GM11168 (cell line): ENCODE results near the gene SIGLEC5.

Experiments used
- in situ Hi-C: fragments of 300-500 bp; cut with MboI; formaldehyde crosslinking; loops from one replicate; pipeline ENCODE4 v1.12.0; 2022; ENCODE audit warnings: low sequenced_read_pairs; ENCODE audit not compliant: unreplicated experiment

The SIGLEC5 gene

DNA sequence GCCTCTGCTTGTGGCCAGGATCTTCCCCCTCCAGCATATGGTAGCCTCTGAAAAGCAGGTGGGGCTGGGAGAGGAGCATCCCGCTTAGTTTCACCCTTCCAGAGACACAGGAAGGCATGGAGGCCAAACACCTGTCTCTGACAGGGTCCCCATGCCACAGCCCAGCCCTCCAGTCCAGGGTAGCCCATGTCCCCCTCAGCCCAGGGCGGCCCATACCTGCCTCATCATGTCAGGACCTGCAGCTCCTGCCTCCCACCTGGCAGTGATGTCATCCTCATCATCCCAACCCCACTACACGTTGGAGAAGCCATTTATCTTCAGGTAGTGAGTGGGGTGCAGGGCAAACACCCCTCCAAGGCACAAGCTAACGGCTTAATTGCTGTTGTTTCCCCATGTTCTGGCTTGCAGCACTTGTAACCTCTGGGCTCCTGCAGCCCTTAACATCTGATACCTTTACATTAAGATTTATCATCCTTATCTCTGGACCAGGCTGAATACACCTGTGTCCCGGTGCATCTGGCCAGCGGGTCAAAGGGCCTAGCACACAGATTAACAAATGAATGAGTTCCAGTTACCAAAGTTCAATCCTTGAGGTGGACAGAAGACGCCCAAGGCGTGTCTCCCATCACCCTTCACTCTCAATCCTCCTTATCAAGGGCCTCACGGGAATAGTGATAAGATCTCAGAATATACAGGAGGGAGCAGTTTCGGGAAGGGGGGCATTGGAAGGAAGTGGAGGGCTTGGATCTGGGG is 36.9 kb downstream of the SIGLEC5 start:
- in situ Hi-C loops: no loop called here

DNA sequence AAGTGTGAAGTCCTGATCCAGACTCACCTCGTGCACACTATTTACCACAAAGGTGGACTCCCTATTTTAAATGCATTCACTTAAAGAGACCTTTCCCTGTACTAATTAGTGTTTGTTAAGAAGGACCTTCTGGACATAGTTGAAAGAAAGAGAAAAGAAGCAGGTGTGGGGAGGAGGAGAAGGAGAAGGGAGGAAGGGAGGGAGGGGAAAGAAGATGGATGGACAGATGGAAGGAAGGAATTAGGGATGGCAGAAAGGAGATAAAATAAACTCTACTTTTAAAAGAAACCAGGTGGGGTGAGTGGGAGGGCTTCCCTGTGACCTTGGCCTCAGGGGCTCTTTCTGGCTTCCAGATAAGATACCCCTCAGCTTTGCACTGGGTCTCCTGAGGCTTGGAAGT is 37.7 kb downstream of the SIGLEC5 start:
- in situ Hi-C loops: no loop called here

GRCh38 chr19:51590441-51590840 is 39.8 kb downstream of the SIGLEC5 start:
- in situ Hi-C loops: no loop called here

- in situ Hi-C loops: no loop called here
Measured at GRCh38 chr19:51589511-51589910, 40.7 kb downstream of the SIGLEC5 start.

GRCh38 chr19:51587264-51588191 is 42.7 kb downstream of the SIGLEC5 start:
- in situ Hi-C loops: no loop called here

- in situ Hi-C loops: no loop called here
Measured at GRCh38 chr19:51586799-51587198, 43.4 kb downstream of the SIGLEC5 start.

GRCh38 chr19:51586103-51586728 is 44.0 kb downstream of the SIGLEC5 start:
- in situ Hi-C loops: no loop called here

DNA sequence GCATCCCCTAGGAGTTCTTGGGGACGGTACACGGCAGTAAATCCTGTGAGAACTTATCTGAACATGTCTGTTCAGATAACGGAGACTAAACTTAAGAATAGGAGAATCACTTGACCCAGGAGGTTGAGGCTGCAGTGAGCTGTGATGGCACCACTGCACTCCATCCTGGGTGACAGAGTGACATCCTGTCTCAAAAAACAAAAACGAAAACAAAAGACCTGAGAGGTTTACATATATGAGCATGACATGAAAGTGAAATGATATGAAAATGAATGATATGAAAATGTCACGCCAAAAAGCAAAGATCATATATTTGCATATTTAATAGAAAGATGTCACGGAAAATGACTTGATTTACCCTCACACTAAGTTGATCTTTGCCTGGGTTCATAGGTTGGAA is 53.4 kb downstream of the SIGLEC5 start:
- in situ Hi-C loops: no loop called here

GRCh38 chr19:51573331-51573730 is 56.9 kb downstream of the SIGLEC5 start:
- in situ Hi-C loops: no loop called here

GRCh38 chr19:51572908-51573307 is 57.3 kb downstream of the SIGLEC5 start:
- in situ Hi-C loops: no loop called here

DNA sequence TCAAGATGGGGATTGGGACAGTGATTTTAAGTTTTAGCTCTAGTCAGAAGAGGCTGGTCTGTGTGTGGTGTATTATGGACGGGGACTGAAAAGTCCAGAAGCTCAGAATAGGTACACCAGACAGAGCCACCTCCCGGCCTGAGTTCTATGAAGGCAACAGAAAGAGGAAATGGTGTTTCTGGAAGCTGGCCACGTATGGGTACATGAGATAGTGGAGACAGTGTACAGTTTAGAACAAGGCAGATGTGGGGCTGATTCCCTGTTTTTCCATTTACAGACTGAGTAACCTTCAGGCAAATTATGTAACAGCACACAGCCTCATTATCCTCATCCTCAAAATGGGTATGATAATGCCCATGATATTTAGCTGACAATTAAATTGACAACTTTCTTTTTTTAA is 57.8 kb downstream of the SIGLEC5 start:
- in situ Hi-C loops: no loop called here

DNA sequence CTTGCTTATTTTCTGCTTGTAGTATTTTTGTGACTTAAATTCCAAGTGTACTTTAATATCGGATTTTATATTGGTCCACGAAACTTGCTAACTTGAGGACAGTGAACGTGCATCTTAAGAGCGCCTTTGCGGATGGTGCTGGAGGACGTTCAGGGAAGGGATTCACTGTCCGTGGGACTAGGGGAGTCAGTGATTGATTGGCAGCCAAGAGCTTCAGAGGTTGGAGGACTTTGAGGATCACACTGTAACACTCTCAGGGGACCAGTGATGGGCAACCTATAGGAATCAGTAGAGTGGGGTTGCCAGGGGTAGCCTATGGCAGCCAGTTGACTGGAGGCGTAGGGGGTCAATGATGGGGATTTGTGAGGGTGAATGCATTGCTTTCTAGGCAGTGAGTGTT is 58.6 kb downstream of the SIGLEC5 start:
- in situ Hi-C loops: no loop called here

GRCh38 chr19:51570962-51571575 is 59.1 kb downstream of the SIGLEC5 start, which contains the start of gene ZNF175:
Gene ZNF175, plus strand, starts transcription at chr19:51571283. Its CDS starts 2,047 bp downstream, at chr19:51573330.
- in situ Hi-C loops: no loop called here

DNA sequence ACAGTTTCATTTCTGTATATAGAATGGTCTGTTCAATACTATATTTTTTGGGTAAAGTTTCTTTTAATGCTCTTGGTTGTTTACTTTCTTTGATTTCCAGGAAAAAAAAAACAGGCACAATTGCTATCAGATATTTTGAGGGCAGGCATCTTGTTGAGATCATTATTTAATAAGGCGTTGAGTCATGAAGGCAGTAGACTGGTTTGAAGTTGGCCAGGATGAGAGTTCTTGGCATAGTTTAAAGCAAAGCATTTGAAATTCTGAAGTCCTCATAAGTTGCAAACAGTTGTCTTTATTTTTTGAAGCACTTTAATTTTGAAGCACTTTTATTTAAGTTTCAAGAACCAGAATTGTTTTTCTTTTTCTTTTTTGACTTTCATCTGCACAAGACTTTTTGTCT is 61.7 kb downstream of the SIGLEC5 start:
- in situ Hi-C loops: no loop called here

DNA sequence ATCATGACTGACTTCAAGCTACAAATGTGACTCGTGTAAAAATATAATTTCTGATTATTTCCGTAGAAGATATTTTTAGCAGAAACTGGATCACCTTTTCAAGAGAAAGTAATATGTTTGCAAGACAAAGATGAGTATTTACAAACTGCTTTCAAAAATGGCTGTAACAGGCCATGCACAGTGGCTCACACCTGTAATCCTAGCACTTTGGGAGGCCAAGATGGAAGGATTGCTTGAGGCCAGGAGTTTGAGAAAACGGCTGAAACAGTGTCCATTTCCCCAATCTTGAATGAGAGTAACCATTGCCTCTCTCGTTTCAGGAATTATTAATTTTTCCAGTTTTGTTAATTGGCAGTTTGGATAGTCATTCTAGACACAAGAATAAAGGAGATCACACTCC is 62.6 kb downstream of the SIGLEC5 start:
- in situ Hi-C loops: no loop called here

DNA sequence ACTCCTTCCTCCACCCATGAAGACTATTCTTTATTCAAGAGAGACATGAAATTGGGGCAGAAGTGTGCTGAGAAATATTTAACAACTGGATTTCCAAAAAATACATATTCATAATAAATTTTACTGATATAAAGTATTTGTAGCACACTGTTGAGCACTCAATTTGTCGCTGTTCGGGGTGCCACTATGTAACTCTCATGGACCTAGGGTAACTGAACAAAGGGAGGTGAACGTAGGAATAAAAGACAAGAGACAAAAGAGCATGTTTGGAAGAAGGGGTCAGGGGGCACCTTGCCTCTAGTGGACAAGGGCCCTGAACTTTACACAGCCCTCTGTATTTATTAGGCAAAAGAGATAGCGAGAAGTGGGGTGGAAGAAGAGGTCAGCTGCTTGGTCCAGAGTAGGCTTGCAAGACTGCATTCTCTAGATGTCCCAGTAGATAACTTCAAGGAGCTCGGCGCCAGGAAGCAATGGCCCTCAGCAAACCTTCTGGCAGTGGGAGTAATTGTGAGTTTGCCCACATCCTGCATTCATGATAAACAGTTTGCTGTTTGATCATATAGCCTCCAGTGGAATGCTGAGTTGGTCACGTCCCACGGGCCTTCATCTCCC is 63.6 kb downstream of the SIGLEC5 start:
- in situ Hi-C loops: no loop called here

DNA sequence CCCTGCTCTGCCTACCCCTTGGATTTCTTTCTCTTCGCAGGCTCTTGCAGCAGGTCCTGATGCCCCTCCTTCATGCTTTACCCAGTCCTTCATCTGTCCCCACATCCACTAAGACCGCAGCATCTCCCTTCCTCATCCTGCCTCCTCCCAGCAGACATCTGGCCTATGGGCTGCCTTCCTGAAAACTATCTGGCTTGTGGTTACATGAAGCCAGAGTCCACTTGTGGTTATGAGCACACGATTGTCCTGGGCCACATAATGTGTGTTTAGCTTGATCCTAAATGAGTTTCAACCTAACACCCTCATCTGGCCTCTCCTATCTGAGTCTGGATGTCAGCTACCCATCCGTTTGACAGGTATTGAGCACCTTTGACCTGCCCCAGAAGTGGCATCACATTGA is 64.6 kb downstream of the SIGLEC5 start:
- in situ Hi-C loops: no loop called here

- in situ Hi-C loops: no loop called here
Measured at GRCh38 chr19:51564791-51565190, 65.4 kb downstream of the SIGLEC5 start.
